H1 (cell line): ENCODE data around the gene PREX1. TPM values are rescaled to one million over a fixed set of nuclear protein-coding genes. Genes with fewer than 3 reads are reported as not detected.

ENCODE experiments used
- BCL11A ChIP-seq, 2 experiments: IDR thresholded peaks; one replicate each; pipeline ENCODE4 v1.6.1; 2011; ENCODE audit warnings: low read depth in 2 of 2, low read length in 2 of 2, mild to moderate bottlenecking in 2 of 2
- polyA plus RNA-seq, 7 experiments: library from polyadenylated mRNA; depleted of rRNA in 3 of 7; stranded (reverse) in 5 of 7; unstranded in 2 of 7; fragments of >200 nt in 5 of 7; fragments of 200-250 nt in 2 of 7; gene quantifications; 1 replicate in 5 of 7; 2 replicates in 1 of 7; 4 replicates in 1 of 7; pipeline versions ENCODE4 v1.2.1 to v1.2.3, GENCODE V29; 2011 to 2013; ENCODE audit warnings: missing spikeins in 2 of 7, mixed read lengths in 2 of 7
- total RNA-seq: library from RNA; stranded (reverse); fragmentation: NEBNext Ultra II Directional; extraction: Animal tissue kit (Norgen Biotek cat#: 25700); gene quantifications from 2 replicates; pipeline ENCODE4 v1.2.1, GENCODE V29; 2021
- TF ChIP-seq, protein P1 (sequence below): IDR thresholded peaks from 2 replicates; pipeline ENCODE4 v1.6.1; 2011; ENCODE audit warnings: low read depth, mild to moderate bottlenecking, low read length; ENCODE audit not compliant: insufficient read depth

PREX1 gene
- total and polyA plus RNA-seq, 2 of the 8 experiments (the other 6 are each of a cell fraction or from before 2014, with no cell fraction given), result 10.7 to 12.8 TPM

DNA sequence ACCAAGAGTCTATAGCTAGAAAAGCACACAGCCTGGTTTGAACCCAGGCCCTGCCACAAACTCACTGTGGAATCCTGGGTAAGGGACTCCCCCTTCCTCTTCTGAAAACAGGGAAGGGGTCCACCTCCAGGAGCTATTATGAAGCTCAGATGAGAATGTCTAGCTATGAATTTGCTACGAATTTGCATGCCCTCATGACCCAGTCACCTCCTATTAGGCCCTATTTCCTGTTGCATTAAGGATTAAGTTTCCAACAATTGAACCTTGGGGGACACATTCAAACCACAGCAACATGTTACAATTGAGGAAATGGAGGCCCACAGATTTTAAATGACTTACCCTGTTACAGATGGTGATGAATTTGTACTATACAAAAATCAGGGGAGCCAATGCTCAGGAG, 46.2 kb downstream of the PREX1 start (continued):
- TF ChIP-seq, protein P1, sequence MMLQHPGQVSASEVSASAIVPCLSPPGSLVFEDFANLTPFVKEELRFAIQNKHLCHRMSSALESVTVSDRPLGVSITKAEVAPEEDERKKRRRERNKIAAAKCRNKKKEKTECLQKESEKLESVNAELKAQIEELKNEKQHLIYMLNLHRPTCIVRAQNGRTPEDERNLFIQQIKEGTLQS, result no peak
- no peak for TF ChIP-seq BCL11A (IDR thresholded peaks at IDR 0.05; ENCODE audit: low read depth in 2 of 2, low read length in 2 of 2)
